Stimulated activated naive CD8-positive, alpha-beta T cell treated with anti-CD3 and anti-CD28 coated beads, Interleukin-15, amount 100 ng/mL, for 72 hours (primary cell): Measurements from ENCODE around the gene EPPIN.

Experiments used
- ATAC-seq: fragments of 150-1000 bp; cut with Tn5 transposase; 2 replicates; pipeline ENCODE4 v1.10.0; 2021; ENCODE audit warnings: mild to moderate bottlenecking, moderate library complexity
- DNase-seq, 2 donors: peaks; one replicate each; pipeline ENCODE4 v3.0.0; 2021 to 2022
- H3K27ac Mint-ChIP-seq, 2 donors: one replicate each; pipeline ENCODE4 v1.8.0; 2022; ENCODE audit warnings: mild to moderate bottlenecking in 2 of 2, mixed read lengths in 2 of 2, moderate library complexity in 2 of 2
- H3K27me3 Mint-ChIP-seq: one replicate; pipeline ENCODE4 v1.8.0; 2022; ENCODE audit warnings: mixed read lengths
- H3K4me1 Mint-ChIP-seq: one replicate; pipeline ENCODE4 v1.8.0; 2022; ENCODE audit warnings: mild to moderate bottlenecking, mixed read lengths
- H3K4me3 Mint-ChIP-seq, 2 donors: one replicate each; pipeline ENCODE4 v1.8.0; 2022; ENCODE audit warnings: mild to moderate bottlenecking in 2 of 2, mixed read lengths in 2 of 2, moderate library complexity in 1 of 2
- H3K9me3 Mint-ChIP-seq, 2 donors: one replicate each; pipeline ENCODE4 v1.8.0; 2022; ENCODE audit warnings: mixed read lengths in 2 of 2

The EPPIN gene

GRCh38 chr20:45555198-45555597, 8.0 kb upstream of the EPPIN start:
- Mint-ChIP-seq H3K9me3 (peaks cover 0 to 3% of the 10 kb centered on the region in 2 donors), H3K27me3 (peaks cover 17% of the 10 kb centered on the region), H3K4me3 (no peak overlapping the region), H3K27ac (no peak overlapping the region), H3K4me1 (no peaks in the 10 kb centered on the region)
- ATAC-seq (no peak), DNase-seq (no peak)

GRCh38 chr20:45552456-45552855, 5.3 kb upstream of the EPPIN start:
- Mint-ChIP-seq H3K9me3 (peaks cover 0 to 8% of the 10 kb centered on the region in 2 donors), H3K27me3 (peaks cover 6% of the 10 kb centered on the region), H3K4me1 (no peaks in the 10 kb centered on the region), H3K4me3 (no peak overlapping the region), H3K27ac (no peak overlapping the region)
- no peak for ATAC-seq
- DNase-seq, result no peak

GRCh38 chr20:45550765-45551164, 3.6 kb upstream of the EPPIN start:
- Mint-ChIP-seq H3K4me1 (no peaks in the 10 kb centered on the region), H3K27ac (no peak overlapping the region), H3K27me3 (peaks cover 6% of the 10 kb centered on the region), H3K4me3 (no peak overlapping the region), H3K9me3 (peaks cover 0 to 8% of the 10 kb centered on the region in 2 donors)
- ATAC-seq (no peak), DNase-seq (no peak)

GRCh38 chr20:45548410-45548809, 1.2 kb upstream of the EPPIN start:
- H3K9me3 Mint-ChIP-seq, result peaks cover 0 to 8% of the 10 kb centered on the region in 2 donors
- ATAC-seq (no peak), DNase-seq (no peak)
- H3K27ac Mint-ChIP-seq, result no peak overlapping the region
- no peaks in the 10 kb centered on the region for H3K4me1 Mint-ChIP-seq
- peaks cover 21% of the 10 kb centered on the region for H3K27me3 Mint-ChIP-seq
- H3K4me3 Mint-ChIP-seq, result no peak overlapping the region

- Mint-ChIP-seq H3K27ac (no peak overlapping the region), H3K9me3 (peaks cover 0 to 8% of the 10 kb centered on the region in 2 donors), H3K4me3 (no peak overlapping the region), H3K4me1 (no peaks in the 10 kb centered on the region), H3K27me3 (peaks cover 22% of the 10 kb centered on the region)
- DNase-seq, result no peak
- ATAC-seq, result no peak
Observed at GRCh38 chr20:45545754-45546453, 1.3 kb downstream of the EPPIN start.

- H3K4me3 Mint-ChIP-seq, result no peak overlapping the region
- ATAC-seq, result no peak
Observed at GRCh38 chr20:45545351-45545750, 1.9 kb downstream of the EPPIN start.

GRCh38 chr20:45539382-45539781, 7.8 kb downstream of the EPPIN start, which contains the start of gene WFDC6:
Gene WFDC6, minus strand, starts transcription at chr20:45539482. Its CDS starts 75 bp downstream, at chr20:45539407.
- Mint-ChIP-seq H3K9me3 (no peaks in the 10 kb centered on the region), H3K4me3 (no peak within 1 kb of the TSS), H3K27me3 (peaks cover 21% of the 10 kb centered on the region), H3K4me1 (no peaks in the 10 kb centered on the region), H3K27ac (no peak within 1 kb of the TSS)
- DNase-seq (no peak), ATAC-seq (no peak)

More at GRCh38 chr20:45545351-45545750, 1.9 kb downstream of the EPPIN start:
- no peak overlapping the region for H3K27ac Mint-ChIP-seq
- H3K27me3 Mint-ChIP-seq, result peaks cover 22% of the 10 kb centered on the region
- no peak for DNase-seq
- H3K9me3 Mint-ChIP-seq, result peaks cover 0 to 6% of the 10 kb centered on the region in 2 donors
- H3K4me1 Mint-ChIP-seq, result no peaks in the 10 kb centered on the region

- DNase-seq (no peak), ATAC-seq (no peak)
- H3K27ac Mint-ChIP-seq, result no peak overlapping the region
- no peaks in the 10 kb centered on the region for H3K9me3 Mint-ChIP-seq
- peaks cover 12% of the 10 kb centered on the region for H3K27me3 Mint-ChIP-seq
- H3K4me1 Mint-ChIP-seq, result no peaks in the 10 kb centered on the region
- H3K4me3 Mint-ChIP-seq, result no peak overlapping the region
Observed at GRCh38 chr20:45538209-45538799, 8.9 kb downstream of the EPPIN start.

GRCh38 chr20:45527294-45527693, 19.9 kb downstream of the EPPIN start:
- ATAC-seq (no peak), DNase-seq (no peak)
- Mint-ChIP-seq H3K4me3 (no peak overlapping the region), H3K27me3 (peaks cover 59% of the 10 kb centered on the region), H3K4me1 (no peaks in the 10 kb centered on the region), H3K9me3 (no peaks in the 10 kb centered on the region), H3K27ac (no peak overlapping the region)

GRCh38 chr20:45523821-45524220, 23.4 kb downstream of the EPPIN start:
- H3K4me1 Mint-ChIP-seq, result no peaks in the 10 kb centered on the region
- H3K9me3 Mint-ChIP-seq, result no peaks in the 10 kb centered on the region
- DNase-seq (no peak), ATAC-seq (no peak)
- peaks cover 49% of the 10 kb centered on the region for H3K27me3 Mint-ChIP-seq
- no peak overlapping the region for H3K27ac Mint-ChIP-seq
- H3K4me3 Mint-ChIP-seq, result no peak overlapping the region

- no peaks in the 10 kb centered on the region for H3K4me1 Mint-ChIP-seq
- peaks cover 26% of the 10 kb centered on the region for H3K27me3 Mint-ChIP-seq
- ATAC-seq (no peak), DNase-seq (no peak)
- H3K27ac Mint-ChIP-seq, result no peak overlapping the region
- no peak overlapping the region for H3K4me3 Mint-ChIP-seq
- H3K9me3 Mint-ChIP-seq, result no peaks in the 10 kb centered on the region
Observed at GRCh38 chr20:45518282-45518681, 28.9 kb downstream of the EPPIN start.

GRCh38 chr20:45515147-45515913, 31.9 kb downstream of the EPPIN start, which contains the start of gene SPINT3:
Gene SPINT3, minus strand, starts transcription at chr20:45515622. Its CDS starts 14 bp downstream, at chr20:45515608.
- no peaks in the 10 kb centered on the region for H3K4me1 Mint-ChIP-seq
- peaks cover 33% of the 10 kb centered on the region for H3K27me3 Mint-ChIP-seq
- H3K9me3 Mint-ChIP-seq, result no peaks in the 10 kb centered on the region
- ATAC-seq (no peak), DNase-seq (no peak)
- H3K27ac Mint-ChIP-seq, result no peak within 1 kb of the TSS
- no peak within 1 kb of the TSS for H3K4me3 Mint-ChIP-seq

- ATAC-seq (no peak), DNase-seq (no peak)
- H3K27ac Mint-ChIP-seq, result no peak overlapping the region
- H3K4me3 Mint-ChIP-seq, result no peak overlapping the region
- peaks cover 18% of the 10 kb centered on the region for H3K4me1 Mint-ChIP-seq
- peaks cover 72% of the 10 kb centered on the region for H3K27me3 Mint-ChIP-seq
- no peaks in the 10 kb centered on the region for H3K9me3 Mint-ChIP-seq
Observed at GRCh38 chr20:45510242-45510862, 36.8 kb downstream of the EPPIN start.

GRCh38 chr20:45509091-45509490, 38.1 kb downstream of the EPPIN start:
- ATAC-seq, result no peak
- peaks cover 18% of the 10 kb centered on the region for H3K4me1 Mint-ChIP-seq
- peaks cover 73% of the 10 kb centered on the region for H3K27me3 Mint-ChIP-seq
- H3K27ac Mint-ChIP-seq, result peak overlapping the region in 1 of 2 donors; percentile 34
- no peak for DNase-seq
- H3K9me3 Mint-ChIP-seq, result no peaks in the 10 kb centered on the region
- H3K4me3 Mint-ChIP-seq, result no peak overlapping the region

- H3K4me1 Mint-ChIP-seq, result peaks cover 18% of the 10 kb centered on the region
- DNase-seq (peak in 1 of 2 donors; percentile 31), ATAC-seq (peak; percentile 73)
- H3K27ac Mint-ChIP-seq, result peak overlapping the region in 1 of 2 donors; percentile 95
- no peaks in the 10 kb centered on the region for H3K9me3 Mint-ChIP-seq
- peaks cover 82% of the 10 kb centered on the region for H3K27me3 Mint-ChIP-seq
- H3K4me3 Mint-ChIP-seq, result peak overlapping the region; percentile 2 to 44
Observed at GRCh38 chr20:45508068-45508886, 38.9 kb downstream of the EPPIN start.
